Suprapubic skin (tissue), 3 donors: Measurements from ENCODE around the gene JOSD2.

ENCODE experiments used
- CTCF ChIP-seq, 2 donors: fragments of 200-600 bp in 1 of 2; fragments of 450-650 bp in 1 of 2; sonication (generic) in 1 of 2; IDR thresholded peaks; one replicate each; pipeline ENCODE4 v1.5.1; 2016 to 2019; ENCODE audit warnings: antibody characterized with exemption in 2 of 2, mild to moderate bottlenecking in 1 of 2, moderate library complexity in 1 of 2
- POLR2A ChIP-seq, 2 donors: fragments of 450-650 bp; IDR thresholded peaks; one replicate each; pipeline ENCODE4 v1.6.1; 2017; ENCODE audit warnings: antibody characterized with exemption in 2 of 2, mild to moderate bottlenecking in 2 of 2, moderate library complexity in 2 of 2

GRCh38 chr19:50460161-50460765 lies 50.7 kb downstream of the JOSD2 start:
- TF ChIP-seq POLR2A (IDR thresholded peaks at IDR 0.05) (no peak), CTCF (IDR thresholded peaks at IDR 0.05) (no peak)
